ENCODE measurements around the gene OSBPL2. TPM values are rescaled to one million over a fixed set of nuclear protein-coding genes. Genes with fewer than 3 reads are reported as not detected.

OSBPL2 gene
- total and polyA plus RNA-seq, 2 donors (not counting 3 experiments of a cell fraction or from before 2014, with no cell fraction given): 13.1 to 33.0 TPM

DNA sequence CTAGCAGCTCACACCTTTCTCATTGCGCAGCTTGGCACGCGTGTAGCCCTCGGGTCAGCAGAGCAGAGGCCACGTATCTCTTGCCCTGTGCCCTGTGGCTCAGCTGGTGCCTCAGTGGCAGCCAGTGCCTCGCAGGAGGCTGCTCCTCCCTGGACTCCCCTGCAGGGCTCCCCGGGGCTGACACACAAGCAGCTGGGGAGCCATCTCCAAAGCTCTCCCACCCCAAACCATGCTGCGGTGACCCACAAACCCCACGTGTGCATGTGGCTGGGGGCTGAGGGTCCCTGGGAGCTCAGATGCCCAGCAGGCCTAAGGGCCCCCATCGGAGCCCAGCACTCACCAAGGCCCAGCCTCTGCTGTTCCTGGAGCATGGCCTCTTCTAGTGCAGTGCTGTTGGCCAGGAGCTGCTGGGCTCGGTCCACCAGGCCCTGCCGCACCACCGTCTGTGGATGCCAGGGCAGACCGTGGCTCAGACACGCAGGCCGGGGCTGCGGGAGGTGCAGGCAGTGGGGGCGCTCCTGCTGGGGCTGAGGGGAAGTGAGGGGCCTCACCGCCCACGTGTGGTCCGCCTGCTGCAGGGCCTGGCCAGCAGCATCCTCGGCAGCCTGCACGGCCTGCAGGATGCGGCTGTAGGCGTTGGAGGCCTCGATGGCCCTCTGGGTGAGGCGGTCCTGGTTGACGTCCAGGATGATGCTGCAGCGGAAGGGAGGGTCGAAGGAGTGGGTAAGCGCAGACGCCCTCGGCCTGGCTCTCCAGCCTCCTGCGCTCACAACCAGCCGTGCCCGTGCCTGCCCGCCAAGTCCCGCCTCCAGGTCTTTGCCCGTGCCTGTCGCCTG, 78.2 kb downstream of the OSBPL2 start:
- Histone ChIP-seq H3K36me3 (ENCODE audit: control insufficient read depth in 2 of 2, extremely low read depth in 1 of 2, insufficient read depth in 2 of 2, low read length in 2 of 2) (peaks cover 12 to 54% of the 10 kb centered on the region in 2 experiments), H3K9me3 (replicated peaks; ENCODE audit: control insufficient read depth, insufficient read depth, low read length) (no peaks in the 10 kb centered on the region), H3K4me3 (replicated peaks in 1 of 3; ENCODE audit: insufficient read depth in 1 of 3, low read depth in 1 of 3, low read length in 3 of 3) (no peak overlapping the region), H3K27me3 (ENCODE audit: control insufficient read depth in 2 of 2, insufficient read depth in 2 of 2, low read length in 2 of 2) (no peaks in the 10 kb centered on the region), H3K4me1 (ENCODE audit: control insufficient read depth, extremely low read depth, insufficient read depth, low read length) (no peaks in the 10 kb centered on the region), H3K9ac (replicated peaks; ENCODE audit: extremely low read depth, insufficient read depth, low read length) (no peak overlapping the region), H2AFZ (ENCODE audit: low read depth, low read length) (no peak overlapping the region), H3K27ac (ENCODE audit: insufficient read depth, low read depth, low read length) (no peak overlapping the region), H3K79me2 (ENCODE audit: control insufficient read depth, insufficient read depth, low read length) (peaks cover 4% of the 10 kb centered on the region), H4K20me1 (replicated peaks; ENCODE audit: control insufficient read depth, extremely low read depth, insufficient read depth, low read length) (no peaks in the 10 kb centered on the region), H3K9me1 (replicated peaks; ENCODE audit: control insufficient read depth, extremely low read depth, insufficient read depth, low read length) (no peaks in the 10 kb centered on the region), H3K4me2 (ENCODE audit: insufficient read depth, low read length) (no peak overlapping the region)
- BruUV-seq (replicated peaks): no TSS peak
- CTCF ChIA-PET: interaction anchor here (1.2 to 1.7 kb wide), 2 partner anchors 59 to 66 kb away, joined by 4 to 5 read pairs; no protein-coding TSS in a partner anchor
- intact Hi-C loops (cut with micrococcal nuclease) (no loop called here), dilution Hi-C loops (cut with MboI; ENCODE audit: extremely low pct_ligation_motif_present, low sequenced_read_pairs) (no loop called here)
- TF ChIP-seq GATA2 (IDR thresholded peaks at IDR 0.05; ENCODE audit: insufficient read depth, insufficient read length, low read depth, low read length) (no peak), JUN (IDR thresholded peaks at IDR 0.05; ENCODE audit: borderline replicate concordance, insufficient read depth, insufficient read length, low read depth) (no peak), POLR2AphosphoS5 (IDR thresholded peaks at IDR 0.05; ENCODE audit: insufficient read depth, low read depth, low read length) (no peak), MYC (IDR thresholded peaks at IDR 0.05; ENCODE audit: low read depth, low read length) (no peak), FOS (IDR thresholded peaks at IDR 0.05; ENCODE audit: borderline replicate concordance, insufficient read depth, low read length) (no peak), POLR2A (IDR thresholded peaks at IDR 0.05; ENCODE audit: low read depth, low read length) (no peak), EZH2 (IDR thresholded peaks at IDR 0.05; ENCODE audit: borderline replicate concordance, low read depth, low read length, severe bottlenecking) (no peak)
- POLR2A ChIA-PET: no interaction called here
- DNase-seq (ENCODE audit: low read depth, low spot score) (no peak), FAIRE-seq (no peak)

Measured in endothelial cell of umbilical vein (primary cell).